Neural crest cell (in vitro differentiated cells): ENCODE data around the gene PCBP3. TPM values are rescaled to one million over a fixed set of nuclear protein-coding genes. Genes with fewer than 3 reads are reported as not detected.
"Not testable (repeated sequence)": the region's sequence is repeated elsewhere in the genome, so short reads cannot be mapped to it uniquely, and the experiment has no call there.

Experiments
- DNase-seq: peaks from one replicate; pipeline ENCODE4 v3.0.0; 2021; ENCODE audit warnings: low read depth, mixed read lengths, low spot score
- H3K27ac Mint-ChIP-seq: one replicate; pipeline ENCODE4 v1.8.0; 2021; ENCODE audit warnings: mild to moderate bottlenecking, mixed read lengths; ENCODE audit not compliant: unreplicated experiment
- H3K27me3 Mint-ChIP-seq: 2 replicates; pipeline ENCODE4 v1.8.0; 2021; ENCODE audit warnings: low read depth, mild to moderate bottlenecking, mixed read lengths
- H3K36me3 Mint-ChIP-seq: 2 replicates; pipeline ENCODE4 v1.8.0; 2021; ENCODE audit warnings: low read depth, mild to moderate bottlenecking, mixed read lengths
- H3K4me1 Mint-ChIP-seq: 2 replicates; pipeline ENCODE4 v1.8.0; 2021; ENCODE audit warnings: mixed read lengths
- H3K4me3 Mint-ChIP-seq: one replicate; pipeline ENCODE4 v1.8.0; 2021; ENCODE audit warnings: mild to moderate bottlenecking, mixed read lengths
- H3K9me3 Mint-ChIP-seq: 2 replicates; pipeline ENCODE4 v1.8.0; 2021; ENCODE audit warnings: mixed read lengths
- CTCF ChIP-seq: fragments of 200-600 bp; sonication (generic); conservative IDR thresholded peaks from 2 replicates; pipeline ENCODE4 v1.5.0; 2021; ENCODE audit warnings: antibody characterized with exemption, mild to moderate bottlenecking
- total RNA-seq: library from RNA; stranded (reverse); gene quantifications from 2 replicates; pipeline ENCODE4 v1.2.1, GENCODE V29; 2021

PCBP3 gene
- total RNA-seq, 1 donor from 2014 or later = 5.1 TPM

GRCh38 chr21:45972716-45973474, 329.4 kb downstream of the PCBP3 start:
- Mint-ChIP-seq H3K4me1 (peaks cover 24% of the 10 kb centered on the region), H3K4me3 (peak overlapping the region; percentile 77), H3K36me3 (no peaks in the 10 kb centered on the region), H3K9me3 (no peaks in the 10 kb centered on the region), H3K27me3 (peaks cover 31% of the 10 kb centered on the region), H3K27ac (no peak overlapping the region)
- DNase-seq = no peak
- TF ChIP-seq CTCF = no peak

GRCh38 chr21:45973475-45974072, 330.0 kb downstream of the PCBP3 start:
- H3K27ac Mint-ChIP-seq = peak overlapping the region; percentile 75
- peak; percentile 74 for TF ChIP-seq CTCF
- H3K36me3 Mint-ChIP-seq = no peaks in the 10 kb centered on the region
- no peaks in the 10 kb centered on the region for H3K9me3 Mint-ChIP-seq
- H3K4me3 Mint-ChIP-seq = peak overlapping the region; percentile 77
- peak; percentile 83 for DNase-seq
- H3K27me3 Mint-ChIP-seq = peaks cover 31% of the 10 kb centered on the region
- peaks cover 27% of the 10 kb centered on the region for H3K4me1 Mint-ChIP-seq

GRCh38 chr21:45974073-45975019, 330.8 kb downstream of the PCBP3 start:
- H3K27ac Mint-ChIP-seq = peak overlapping the region; percentile 75
- H3K9me3 Mint-ChIP-seq = no peaks in the 10 kb centered on the region
- no peak for TF ChIP-seq CTCF
- peaks cover 29% of the 10 kb centered on the region for H3K4me1 Mint-ChIP-seq
- peak overlapping the region; percentile 77 for H3K4me3 Mint-ChIP-seq
- no peaks in the 10 kb centered on the region for H3K36me3 Mint-ChIP-seq
- no peak for DNase-seq
- H3K27me3 Mint-ChIP-seq = peaks cover 31% of the 10 kb centered on the region

- Mint-ChIP-seq H3K4me3 (peak overlapping the region; percentile 70), H3K9me3 (no peaks in the 10 kb centered on the region), H3K4me1 (peaks cover 28% of the 10 kb centered on the region), H3K27me3 (peaks cover 31% of the 10 kb centered on the region), H3K27ac (peak overlapping the region; percentile 43), H3K36me3 (no peaks in the 10 kb centered on the region)
- no peak for TF ChIP-seq CTCF
- peak; percentile 39 for DNase-seq
Measured at GRCh38 chr21:45975020-45975666, 331.6 kb downstream of the PCBP3 start.

- peaks cover 31% of the 10 kb centered on the region for H3K27me3 Mint-ChIP-seq
- H3K4me1 Mint-ChIP-seq = peaks cover 28% of the 10 kb centered on the region
- H3K27ac Mint-ChIP-seq = peak overlapping the region; percentile 43
- peak overlapping the region; percentile 56 for H3K4me3 Mint-ChIP-seq
- not testable (repeated sequence) for DNase-seq, H3K9me3 Mint-ChIP-seq, H3K36me3 Mint-ChIP-seq
Measured at GRCh38 chr21:45975667-45976409, 332.3 kb downstream of the PCBP3 start.
